Psoas muscle (tissue), 8 donors: ENCODE data around the gene TOLLIP. TPM values are rescaled to one million over a fixed set of nuclear protein-coding genes. Genes with fewer than 3 reads are reported as not detected.

Source experiments
- ATAC-seq, 4 donors: fragments of 200-7000 bp; cut with Tn5 transposase; one replicate each; pipeline ENCODE4 v1.9.1; 2020; ENCODE audit warnings: moderate library complexity in 3 of 4, mild to moderate bottlenecking in 2 of 4
- DNase-seq, 2 donors: peaks; one replicate each; pipeline ENCODE4 v3.0.0-alpha.2; 2020
- H3K27ac ChIP-seq: fragments of 200-600 bp; one replicate; pipeline ENCODE4 v1.8.0; 2022
- H3K27me3 ChIP-seq, 3 donors: fragments of 200-600 bp in 1 of 3; one replicate each; pipeline versions ENCODE4 v1.6.1 to v1.8.0; 2013 to 2022; ENCODE audit warnings: low read length in 2 of 3, mild to moderate bottlenecking in 2 of 3, moderate library complexity in 1 of 3; ENCODE audit not compliant: insufficient read depth in 3 of 3
- H3K36me3 ChIP-seq, 2 donors: fragments of 200-600 bp in 1 of 2; one replicate each; pipeline versions ENCODE4 v1.6.1 to v1.8.0; 2013 to 2022; ENCODE audit warnings: low read depth in 1 of 2, mild to moderate bottlenecking in 1 of 2, moderate library complexity in 1 of 2; ENCODE audit not compliant: insufficient read depth in 1 of 2
- H3K4me1 ChIP-seq: fragments of 200-600 bp; one replicate; pipeline ENCODE4 v1.8.0; 2022
- H3K4me3 ChIP-seq: fragments of 200-600 bp; one replicate; pipeline ENCODE4 v1.8.0; 2022; ENCODE audit warnings: mild to moderate bottlenecking
- H3K9me3 ChIP-seq: fragments of 200-600 bp; one replicate; pipeline ENCODE4 v1.8.0; 2022
- CTCF ChIP-seq: fragments of 200-600 bp; IDR thresholded peaks from one replicate; pipeline ENCODE4 v1.8.0; 2022; ENCODE audit warnings: antibody characterized with exemption
- WGBS, 3 donors: extraction: QIAGEN DNeasy Blood & Tissue Kit; methylation state at CpG; one replicate each; pipeline versions ENCODE4 v1.1.6 to v1.1.7; 2013; 5-methylcytosine and 5-hydroxymethylcytosine counted together
- intact Hi-C, 2 donors: fragments of 100-400 bp; cut with DNase I; formaldehyde crosslinking; loops; one replicate each; pipeline versions ENCODE4 v1.11.0 to v1.14.2; 2022
- polyA plus RNA-seq, 3 donors: library from polyadenylated mRNA; stranded (reverse); fragments of 200-250 nt; gene quantifications; one replicate each; pipeline ENCODE4 v1.2.3, GENCODE V29; 2013
- total RNA-seq, 4 donors: library from RNA; stranded (reverse); fragmentation: NEBNext Ultra II Directional in 2 of 4; extraction: Animal tissue kit (Norgen Biotek cat#: 25700) in 2 of 4; gene quantifications; one replicate each; pipeline versions ENCODE4 v1.2.1 to v1.2.4, GENCODE V29; 2021 to 2023
- donor health status: healthy with polysubstance abuse.
- donor health status: DM: no; HTN: no; CAD: no; lungs with moderate emphysema.
- donor health status: Bipolar disorder and iron deficiency.
- donor health status: healthy.
- donor health status: DM: yes; HTN: yes; CAD: no.
- donor health status: DM: no; HTN: no; CAD: no.
- donor health status: DM: no; HTN: no; CAD: no.
- donor health status: DM: yes; HTN: yes; CAD: no.

TOLLIP gene
- total and polyA plus RNA-seq, 7 donors, result 33.5 to 74.6 (median 56.4) TPM

DNA sequence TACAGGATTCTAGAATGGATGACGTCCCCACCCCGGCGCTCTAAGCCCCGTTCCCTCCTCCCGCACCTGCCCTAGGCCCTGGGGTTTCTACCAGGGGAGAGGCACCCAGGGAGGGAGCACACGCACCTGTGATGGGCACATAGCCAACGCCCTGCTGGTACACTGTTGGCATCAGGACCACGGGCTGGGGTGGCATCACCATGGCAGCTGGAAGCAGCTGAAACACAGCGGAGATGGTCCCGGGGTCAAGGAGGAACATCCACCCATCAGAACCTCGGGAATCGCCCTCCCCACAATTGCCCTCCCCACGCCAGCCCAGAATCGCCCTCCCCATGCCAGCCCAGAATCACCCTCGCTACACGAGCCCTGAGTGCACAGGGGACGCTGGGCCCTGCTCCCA is 23.6 kb downstream of the TOLLIP start:
- H3K4me3 ChIP-seq, result no peak overlapping the region
- DNase-seq, result peak in 1 of 2 donors; percentile 30
- intact Hi-C loops, result no loop called here
- no peaks in the 10 kb centered on the region for H3K9me3 ChIP-seq
- peaks cover 0 to 87% of the 10 kb centered on the region in 2 donors for H3K36me3 ChIP-seq
- H3K27ac ChIP-seq, result no peak overlapping the region
- no peak for ATAC-seq
- no peaks in the 10 kb centered on the region for H3K4me1 ChIP-seq
- 86 to 94% (median 88%) methylated on average over 17 of the region's 17 CpGs for WGBS, 3 donors
- no peak for TF ChIP-seq CTCF
- H3K27me3 ChIP-seq, result no peaks in the 10 kb centered on the region

- intact Hi-C loops, result no loop called here
- H3K4me3 ChIP-seq, result no peak overlapping the region
- DNase-seq, result peak in 1 of 2 donors; percentile 15
- TF ChIP-seq CTCF, result no peak
- no peaks in the 10 kb centered on the region for H3K9me3 ChIP-seq
- no peaks in the 10 kb centered on the region for H3K27me3 ChIP-seq
- no peak for ATAC-seq
- H3K27ac ChIP-seq, result no peak overlapping the region
- H3K4me1 ChIP-seq, result no peaks in the 10 kb centered on the region
- 95 to 96% (median 96%) methylated on average over 23 of the region's 23 CpGs for WGBS, 3 donors
- peaks cover 0 to 87% of the 10 kb centered on the region in 2 donors for H3K36me3 ChIP-seq
These were observed 24.1 kb downstream of the TOLLIP start for GRCh38 chr11:1285316-1285744.

DNA sequence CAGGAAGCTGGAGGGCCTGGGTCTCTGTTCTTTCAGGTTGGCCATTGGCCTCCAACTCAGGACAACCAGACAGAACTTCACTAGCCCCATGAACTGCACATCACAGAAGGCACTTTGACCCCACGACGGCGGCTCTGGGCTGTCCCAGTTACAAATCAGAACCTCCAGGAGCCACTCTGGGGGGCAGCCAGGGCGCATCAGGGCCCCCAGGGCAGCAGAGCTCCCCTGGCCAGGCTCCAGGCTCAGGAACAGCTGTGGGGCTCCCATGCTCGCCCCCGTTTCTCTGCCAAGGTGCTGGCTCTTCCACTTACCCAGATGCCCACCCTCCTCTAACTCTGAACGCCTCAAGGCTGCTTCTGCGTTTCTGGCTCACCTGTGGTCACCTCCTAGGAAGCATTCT is 25.5 kb downstream of the TOLLIP start:
- ATAC-seq (peak in 1 of 4 donors; percentile 9), DNase-seq (peak in 1 of 2 donors; percentile 28)
- 82 to 90% (median 89%) methylated on average over 8 of the region's 8 CpGs for WGBS, 3 donors
- Histone ChIP-seq H3K27ac (no peak overlapping the region), H3K36me3 (peaks cover 0 to 87% of the 10 kb centered on the region in 2 donors), H3K9me3 (no peaks in the 10 kb centered on the region), H3K4me1 (no peaks in the 10 kb centered on the region), H3K4me3 (no peak overlapping the region), H3K27me3 (no peaks in the 10 kb centered on the region)
- intact Hi-C loops, result no loop called here
- TF ChIP-seq CTCF, result no peak

DNA sequence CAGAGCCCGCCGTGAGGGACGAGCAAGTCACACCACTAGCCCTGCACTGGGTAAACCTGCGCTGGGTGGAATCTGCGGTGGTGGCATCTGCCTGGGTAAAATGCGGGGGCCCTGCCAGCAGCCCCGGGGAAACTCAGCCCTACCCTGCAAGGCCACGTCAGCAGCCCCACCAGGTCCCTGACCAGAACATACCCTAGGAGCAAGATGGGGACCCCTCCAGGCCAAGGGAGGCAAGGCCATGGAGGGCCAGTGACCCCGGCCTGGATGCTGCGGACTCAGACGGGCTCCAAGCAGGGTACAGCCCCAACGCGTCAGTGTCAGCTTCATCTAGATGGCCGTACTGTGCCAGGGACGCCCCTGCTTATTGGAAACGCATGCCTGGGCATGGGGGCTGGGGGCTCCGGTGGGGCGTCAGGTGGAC is 26.3 kb downstream of the TOLLIP start:
- peaks cover 0 to 87% of the 10 kb centered on the region in 2 donors for H3K36me3 ChIP-seq
- no peaks in the 10 kb centered on the region for H3K9me3 ChIP-seq
- H3K4me1 ChIP-seq, result no peaks in the 10 kb centered on the region
- no peak for TF ChIP-seq CTCF
- 89 to 96% (median 93%) methylated on average over 18 of the region's 18 CpGs for WGBS, 3 donors
- peak in 1 of 2 donors; percentile 36 for DNase-seq
- H3K27ac ChIP-seq, result no peak overlapping the region
- no peak overlapping the region for H3K4me3 ChIP-seq
- intact Hi-C loops, result no loop called here
- no peaks in the 10 kb centered on the region for H3K27me3 ChIP-seq
- no peak for ATAC-seq

DNA sequence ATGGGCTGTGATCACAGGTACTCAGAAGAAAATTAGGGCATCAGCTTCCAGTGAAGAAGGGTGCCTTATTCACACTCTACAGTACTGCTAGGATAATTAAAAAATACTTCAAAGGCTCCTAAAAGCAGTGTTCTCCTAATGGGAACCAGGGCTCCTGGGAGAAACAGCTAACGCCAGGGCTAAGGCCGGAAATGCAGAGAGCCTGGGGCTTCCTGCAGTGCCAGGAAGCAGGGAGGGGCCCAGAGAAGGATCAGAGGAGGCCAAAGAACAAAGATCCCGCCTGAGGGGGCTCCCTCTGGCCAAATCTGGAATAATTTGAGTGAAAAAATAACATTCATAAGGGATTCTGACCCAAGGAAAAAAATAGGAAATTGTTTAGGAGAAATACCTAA is 27.5 kb downstream of the TOLLIP start:
- intact Hi-C loops, result no loop called here
- no peaks in the 10 kb centered on the region for H3K4me1 ChIP-seq
- no peaks in the 10 kb centered on the region for H3K27me3 ChIP-seq
- H3K4me3 ChIP-seq, result no peak overlapping the region
- H3K9me3 ChIP-seq, result no peaks in the 10 kb centered on the region
- no peak for TF ChIP-seq CTCF
- H3K27ac ChIP-seq, result no peak overlapping the region
- H3K36me3 ChIP-seq, result peaks cover 0 to 86% of the 10 kb centered on the region in 2 donors
- DNase-seq (peak in 1 of 2 donors; percentile 46), ATAC-seq (no peak)
- WGBS, 3 donors, result 45 to 64% (median 57%) methylated on average over 3 of the region's 3 CpGs
